ENCODE measurements around the gene WNT4.

Gene WNT4

DNA sequence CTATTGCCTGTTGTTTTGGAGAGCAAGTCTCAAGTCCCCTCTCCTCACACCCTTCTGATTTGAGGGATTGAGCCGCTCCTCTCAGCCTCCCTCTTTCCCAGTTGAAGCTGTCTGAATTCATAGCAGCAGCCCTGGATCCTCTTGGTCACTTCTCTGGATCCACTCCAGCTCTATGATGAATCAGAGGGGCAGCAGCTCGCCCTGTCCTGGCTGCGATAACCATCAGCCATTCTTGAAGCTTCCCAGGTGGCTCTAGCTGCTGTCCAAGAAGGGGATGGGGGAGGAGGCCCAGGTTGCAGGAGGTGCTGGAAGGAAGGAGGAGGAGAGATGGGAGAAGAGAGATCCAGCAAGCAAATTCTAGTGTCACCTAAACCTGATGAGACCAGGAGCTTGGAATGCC, 31.3 kb downstream of the WNT4 start:
- H3K4me3 ChIP-seq (ENCODE audit: low read depth, low read length), result no peak overlapping the region
- peak; percentile 63 for DNase-seq (ENCODE audit: low read depth)
- TF ChIP-seq, protein P1, sequence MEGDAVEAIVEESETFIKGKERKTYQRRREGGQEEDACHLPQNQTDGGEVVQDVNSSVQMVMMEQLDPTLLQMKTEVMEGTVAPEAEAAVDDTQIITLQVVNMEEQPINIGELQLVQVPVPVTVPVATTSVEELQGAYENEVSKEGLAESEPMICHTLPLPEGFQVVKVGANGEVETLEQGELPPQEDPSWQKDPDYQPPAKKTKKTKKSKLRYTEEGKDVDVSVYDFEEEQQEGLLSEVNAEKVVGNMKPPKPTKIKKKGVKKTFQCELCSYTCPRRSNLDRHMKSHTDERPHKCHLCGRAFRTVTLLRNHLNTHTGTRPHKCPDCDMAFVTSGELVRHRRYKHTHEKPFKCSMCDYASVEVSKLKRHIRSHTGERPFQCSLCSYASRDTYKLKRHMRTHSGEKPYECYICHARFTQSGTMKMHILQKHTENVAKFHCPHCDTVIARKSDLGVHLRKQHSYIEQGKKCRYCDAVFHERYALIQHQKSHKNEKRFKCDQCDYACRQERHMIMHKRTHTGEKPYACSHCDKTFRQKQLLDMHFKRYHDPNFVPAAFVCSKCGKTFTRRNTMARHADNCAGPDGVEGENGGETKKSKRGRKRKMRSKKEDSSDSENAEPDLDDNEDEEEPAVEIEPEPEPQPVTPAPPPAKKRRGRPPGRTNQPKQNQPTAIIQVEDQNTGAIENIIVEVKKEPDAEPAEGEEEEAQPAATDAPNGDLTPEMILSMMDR (conservative IDR thresholded peaks at IDR 0.05; ENCODE audit: low read depth, low read length), result no peak

DNA sequence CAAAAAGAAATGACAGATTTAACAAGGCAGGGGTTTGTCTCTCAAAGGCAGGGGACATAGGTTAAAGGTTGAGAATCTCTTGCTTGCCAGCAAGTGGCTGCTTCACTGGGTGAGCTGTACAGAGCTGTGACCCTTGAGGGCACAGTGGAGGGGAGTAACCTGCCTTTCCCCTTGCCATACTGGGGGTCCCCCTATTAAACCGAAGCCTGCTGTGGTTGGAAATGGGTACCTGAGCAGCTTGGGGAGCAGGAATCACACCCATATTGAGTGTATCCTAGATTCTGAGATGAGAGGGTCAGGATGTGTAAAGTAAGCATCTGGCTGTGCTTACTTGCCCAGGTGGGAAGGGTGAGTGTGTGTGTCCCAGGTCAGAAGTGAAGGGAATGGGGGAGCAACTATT, 31.8 kb downstream of the WNT4 start:
- TF ChIP-seq, protein P1 (conservative IDR thresholded peaks at IDR 0.05; ENCODE audit: low read depth, low read length), result no peak
- H3K4me3 ChIP-seq (ENCODE audit: low read depth, low read length), result no peak overlapping the region
- DNase-seq (ENCODE audit: low read depth), result no peak

DNA sequence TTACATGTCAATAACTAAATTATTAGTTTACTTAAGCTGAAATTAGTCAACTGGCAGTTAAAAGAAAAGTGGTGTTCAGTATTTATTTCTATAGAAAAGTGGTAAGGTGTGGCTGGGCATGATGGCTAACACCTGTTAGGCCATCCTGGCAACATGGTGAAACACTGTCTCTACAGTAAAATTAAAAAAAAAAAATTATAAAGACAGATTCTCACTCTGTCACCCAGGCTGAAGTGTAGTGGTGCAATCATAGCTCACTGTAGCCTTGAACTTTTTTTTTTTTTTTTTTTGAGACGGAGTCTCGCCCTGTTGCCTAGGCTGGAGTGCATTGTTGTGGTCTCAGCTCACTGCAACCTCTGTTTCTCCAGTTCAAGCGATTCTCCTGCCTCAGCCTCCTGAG, 32.9 kb downstream of the WNT4 start:
- no peak for DNase-seq (ENCODE audit: low read depth)
- TF ChIP-seq, protein P1 (conservative IDR thresholded peaks at IDR 0.05; ENCODE audit: low read depth, low read length), result no peak
- no peak overlapping the region for H3K4me3 ChIP-seq (ENCODE audit: low read depth, low read length)

DNA sequence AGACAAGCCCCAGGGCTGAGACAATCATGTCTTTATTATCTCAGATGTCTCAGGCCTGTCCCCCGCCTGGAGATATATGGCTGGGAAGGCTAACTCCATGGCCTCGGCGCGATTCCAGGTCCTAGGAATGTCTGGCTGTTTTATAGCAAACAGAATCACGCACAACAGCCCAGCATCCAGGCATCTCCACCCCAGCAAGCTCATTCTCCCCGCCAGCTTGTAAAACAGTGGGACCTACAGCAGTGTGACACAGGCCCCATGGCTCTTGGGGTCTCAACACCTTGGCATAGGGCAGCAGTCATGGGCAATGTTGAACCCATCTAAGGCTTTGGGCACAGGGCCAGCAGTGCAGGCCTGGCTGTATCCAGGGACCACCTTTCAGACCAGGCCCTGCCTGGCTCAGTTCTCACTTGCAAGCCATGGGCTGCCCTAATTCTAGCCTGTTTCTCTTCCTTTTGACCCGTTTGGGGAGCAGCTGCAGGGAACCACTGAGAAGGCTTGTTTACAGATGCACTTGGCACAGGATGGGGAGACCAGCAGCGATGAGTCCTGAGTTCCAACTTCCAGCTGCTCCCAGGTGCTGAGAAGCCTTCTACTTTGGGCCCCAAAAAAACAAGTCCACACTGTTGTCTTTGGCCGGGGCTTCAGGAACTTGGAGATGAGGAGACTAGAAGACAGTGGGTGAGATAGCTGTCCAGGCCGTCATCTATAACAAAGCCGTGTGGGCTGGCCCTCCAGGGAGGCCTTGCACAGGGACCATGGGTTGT, 34.4 kb downstream of the WNT4 start:
- H3K4me3 ChIP-seq (ENCODE audit: low read depth, low read length), result no peak overlapping the region
- TF ChIP-seq, protein P1 (conservative IDR thresholded peaks at IDR 0.05; ENCODE audit: low read depth, low read length), result no peak
- peak; percentile 51 for DNase-seq (ENCODE audit: low read depth)

DNA sequence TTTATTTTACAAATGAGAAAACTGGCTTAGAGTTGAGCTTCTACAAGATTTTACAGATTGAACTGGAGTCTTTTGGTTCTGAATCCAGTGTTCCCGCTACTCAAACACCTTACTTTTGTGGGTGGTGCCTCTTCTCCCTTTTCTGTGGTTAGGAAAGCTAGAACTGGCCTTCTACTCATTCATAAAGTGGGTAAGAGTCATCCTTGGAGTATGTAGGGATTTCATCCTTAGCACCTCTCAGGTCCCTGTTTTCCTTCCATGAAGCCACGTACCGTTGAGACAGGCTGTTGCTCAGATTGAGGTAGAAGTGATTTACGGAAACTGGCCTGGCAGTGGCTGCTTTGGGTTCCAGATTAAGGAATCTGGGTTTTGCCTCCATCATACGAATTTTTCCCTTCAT, 35.8 kb downstream of the WNT4 start:
- TF ChIP-seq, protein P1 (conservative IDR thresholded peaks at IDR 0.05; ENCODE audit: low read depth, low read length), result no peak
- DNase-seq (ENCODE audit: low read depth), result no peak
- H3K4me3 ChIP-seq (ENCODE audit: low read depth, low read length), result no peak overlapping the region

DNA sequence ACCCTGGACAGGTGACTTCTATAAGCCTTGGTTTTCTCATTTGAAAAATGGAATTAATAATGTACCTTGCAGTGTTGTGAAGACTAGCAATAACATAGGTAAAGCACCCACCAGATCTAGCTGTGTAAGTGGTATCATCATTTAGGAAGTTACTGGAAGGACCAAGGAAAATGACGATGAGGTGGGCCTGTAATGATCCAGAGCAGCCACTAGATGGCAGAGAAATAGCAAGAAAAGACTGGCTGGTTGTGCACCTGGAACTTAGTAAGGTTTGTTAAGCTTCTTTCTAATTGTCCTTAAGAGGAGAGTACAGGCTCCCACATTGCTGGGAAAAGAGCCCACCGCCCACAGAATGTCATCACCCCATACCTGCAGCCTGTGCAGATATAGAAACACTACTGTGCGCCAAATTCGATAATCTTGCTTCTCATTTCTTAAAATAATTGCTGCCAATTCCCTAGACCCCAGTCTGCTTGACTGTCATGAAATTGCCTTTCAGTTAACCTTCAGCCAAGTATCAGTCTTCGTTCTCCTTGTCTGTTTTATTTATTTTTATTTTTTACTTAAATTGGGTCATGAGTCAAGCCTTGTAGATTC, 37.2 kb downstream of the WNT4 start:
- peak; percentile 83 for DNase-seq (ENCODE audit: low read depth)

More for the DNA sequence above, 37.2 kb downstream of the WNT4 start:
- TF ChIP-seq, protein P1 (conservative IDR thresholded peaks at IDR 0.05; ENCODE audit: low read depth, low read length), result peak; percentile 87
- H3K4me3 ChIP-seq (ENCODE audit: low read depth, low read length), result no peak overlapping the region
